GM12891 (cell line): ENCODE results near the gene TIMELESS.

Experiments
- PAX5 ChIP-seq: IDR thresholded peaks from 2 replicates; pipeline ENCODE4 v1.6.1; 2011; ENCODE audit warnings: low read length, moderate library complexity, mild to moderate bottlenecking; ENCODE audit not compliant: insufficient read depth, severe bottlenecking
- POLR2A ChIP-seq: IDR thresholded peaks from 2 replicates; pipeline ENCODE4 v1.6.1; 2011; ENCODE audit warnings: low read depth, low read length, control low read depth
- POLR2AphosphoS5 ChIP-seq: IDR thresholded peaks from 2 replicates; pipeline ENCODE4 v1.6.1; 2011; ENCODE audit warnings: low read depth, low read length, control low read depth
- POU2F2 ChIP-seq: IDR thresholded peaks from 2 replicates; pipeline ENCODE4 v1.6.1; 2011; ENCODE audit warnings: low read depth, mild to moderate bottlenecking, control low read depth, low read length, moderate library complexity
- TAF1 ChIP-seq: IDR thresholded peaks from 2 replicates; pipeline ENCODE4 v1.6.1; 2011; ENCODE audit warnings: low read depth, low read length, control low read depth

- TF ChIP-seq POLR2A (no peak), TAF1 (no peak), POLR2AphosphoS5 (no peak), PAX5 (no peak), POU2F2 (no peak)
Observed at GRCh38 chr12:56450241-56450640, 1.0 kb upstream of the TIMELESS start.
